Mammary epithelial cell (primary cell): ENCODE data around the gene NT5C1A.

ENCODE experiments used
- EZH2 ChIP-seq: IDR thresholded peaks from 2 replicates; pipeline ENCODE4 v1.6.1; 2012; ENCODE audit warnings: low read length, inconsistent platforms, borderline replicate concordance
- TF ChIP-seq, protein P1 (sequence below), 2 donors: IDR thresholded peaks in 1 of 2; conservative IDR thresholded peaks in 1 of 2; 2 replicates each; pipeline ENCODE4 v1.5.1; 2011 to 2012; ENCODE audit warnings: inconsistent platforms in 2 of 2, low read length in 2 of 2, mild to moderate bottlenecking in 2 of 2, control low read depth in 1 of 2, low read depth in 1 of 2; ENCODE audit not compliant: insufficient read depth in 1 of 2; ENCODE audit errors: extremely low read depth in 1 of 2

- TF ChIP-seq, protein P1, sequence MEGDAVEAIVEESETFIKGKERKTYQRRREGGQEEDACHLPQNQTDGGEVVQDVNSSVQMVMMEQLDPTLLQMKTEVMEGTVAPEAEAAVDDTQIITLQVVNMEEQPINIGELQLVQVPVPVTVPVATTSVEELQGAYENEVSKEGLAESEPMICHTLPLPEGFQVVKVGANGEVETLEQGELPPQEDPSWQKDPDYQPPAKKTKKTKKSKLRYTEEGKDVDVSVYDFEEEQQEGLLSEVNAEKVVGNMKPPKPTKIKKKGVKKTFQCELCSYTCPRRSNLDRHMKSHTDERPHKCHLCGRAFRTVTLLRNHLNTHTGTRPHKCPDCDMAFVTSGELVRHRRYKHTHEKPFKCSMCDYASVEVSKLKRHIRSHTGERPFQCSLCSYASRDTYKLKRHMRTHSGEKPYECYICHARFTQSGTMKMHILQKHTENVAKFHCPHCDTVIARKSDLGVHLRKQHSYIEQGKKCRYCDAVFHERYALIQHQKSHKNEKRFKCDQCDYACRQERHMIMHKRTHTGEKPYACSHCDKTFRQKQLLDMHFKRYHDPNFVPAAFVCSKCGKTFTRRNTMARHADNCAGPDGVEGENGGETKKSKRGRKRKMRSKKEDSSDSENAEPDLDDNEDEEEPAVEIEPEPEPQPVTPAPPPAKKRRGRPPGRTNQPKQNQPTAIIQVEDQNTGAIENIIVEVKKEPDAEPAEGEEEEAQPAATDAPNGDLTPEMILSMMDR (conservative IDR thresholded peaks at IDR 0.05 in 1 of 2, IDR thresholded peaks at IDR 0.05 in 1 of 2; ENCODE audit: extremely low read depth in 1 of 2, insufficient read depth in 1 of 2, low read depth in 1 of 2, low read length in 2 of 2) = no peak
- TF ChIP-seq EZH2 = no peak
These were observed 14.5 kb downstream of the NT5C1A start for GRCh38 chr1:39657402-39657801.
